Upper lobe of left lung (tissue), 4 donors: ENCODE results near the gene SCN2A.

Source experiments
- EP300 ChIP-seq, 4 donors: sonication (generic); formaldehyde crosslinking; IDR thresholded peaks; one replicate each; pipeline ENCODE4 v1.5.1; 2017; ENCODE audit warnings: antibody characterized with exemption in 4 of 4, control low read depth in 2 of 4
- POLR2A ChIP-seq, 4 donors: fragments of 450-650 bp; IDR thresholded peaks; one replicate each; pipeline ENCODE4 v1.5.1; 2016 to 2017; ENCODE audit warnings: antibody characterized with exemption in 4 of 4, mild to moderate bottlenecking in 2 of 4

GRCh38 chr2:165427686-165428085 lies 188.5 kb downstream of the SCN2A start:
- TF ChIP-seq POLR2A (IDR thresholded peaks at IDR 0.05) = no peak
- TF ChIP-seq EP300 (IDR thresholded peaks at IDR 0.05) = no peak
